ENCODE measurements around the gene NEU4. TPM values are rescaled to one million over a fixed set of nuclear protein-coding genes. Genes with fewer than 3 reads are reported as not detected.
"Not testable (repeated sequence)": the region's sequence is repeated elsewhere in the genome, so short reads cannot be mapped to it uniquely, and the experiment has no call there.

The NEU4 gene
- total and polyA plus RNA-seq, 2 donors from 2014 or later, result 0.76 to 2.8 TPM

GRCh38 chr2:241816431-241817121 is 7.6 kb downstream of the NEU4 start:
- Histone ChIP-seq H3K9me3 (ENCODE audit: control insufficient read depth in 2 of 3, insufficient read depth in 1 of 3, low read length in 3 of 3) (no peaks in the 10 kb centered on the region), H3K36me3 (ENCODE audit: control insufficient read depth in 2 of 3, insufficient read depth in 3 of 3, low read length in 3 of 3) (no peaks in the 10 kb centered on the region), H3K9ac (ENCODE audit: low read length in 3 of 3) (no peak overlapping the region), H3K27me3 (ENCODE audit: control insufficient read depth, insufficient read depth, low read length) (no peaks in the 10 kb centered on the region), H3K4me1 (ENCODE audit: control insufficient read depth in 2 of 3, insufficient read depth in 2 of 3, low read depth in 1 of 3, low read length in 3 of 3) (no peaks in the 10 kb centered on the region), H3K4me3 (ENCODE audit: low read length in 3 of 3) (no peak overlapping the region), H3K27ac (ENCODE audit: low read depth in 2 of 2, low read length in 2 of 2) (no peak overlapping the region)
- FAIRE-seq, result no peak
- peak in 1 of 5 donors; percentile 69 for DNase-seq
- TF ChIP-seq, protein P1, sequence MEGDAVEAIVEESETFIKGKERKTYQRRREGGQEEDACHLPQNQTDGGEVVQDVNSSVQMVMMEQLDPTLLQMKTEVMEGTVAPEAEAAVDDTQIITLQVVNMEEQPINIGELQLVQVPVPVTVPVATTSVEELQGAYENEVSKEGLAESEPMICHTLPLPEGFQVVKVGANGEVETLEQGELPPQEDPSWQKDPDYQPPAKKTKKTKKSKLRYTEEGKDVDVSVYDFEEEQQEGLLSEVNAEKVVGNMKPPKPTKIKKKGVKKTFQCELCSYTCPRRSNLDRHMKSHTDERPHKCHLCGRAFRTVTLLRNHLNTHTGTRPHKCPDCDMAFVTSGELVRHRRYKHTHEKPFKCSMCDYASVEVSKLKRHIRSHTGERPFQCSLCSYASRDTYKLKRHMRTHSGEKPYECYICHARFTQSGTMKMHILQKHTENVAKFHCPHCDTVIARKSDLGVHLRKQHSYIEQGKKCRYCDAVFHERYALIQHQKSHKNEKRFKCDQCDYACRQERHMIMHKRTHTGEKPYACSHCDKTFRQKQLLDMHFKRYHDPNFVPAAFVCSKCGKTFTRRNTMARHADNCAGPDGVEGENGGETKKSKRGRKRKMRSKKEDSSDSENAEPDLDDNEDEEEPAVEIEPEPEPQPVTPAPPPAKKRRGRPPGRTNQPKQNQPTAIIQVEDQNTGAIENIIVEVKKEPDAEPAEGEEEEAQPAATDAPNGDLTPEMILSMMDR (IDR thresholded peaks at IDR 0.05; ENCODE audit: borderline replicate concordance, extremely low read depth, insufficient read depth), result no peak
- intact Hi-C loops (cut with DNase I), result no loop called here

- no peaks in the 10 kb centered on the region for H3K27me3 ChIP-seq (ENCODE audit: control insufficient read depth, insufficient read depth, low read length)
- no peak overlapping the region for H3K27ac ChIP-seq (ENCODE audit: low read depth in 2 of 2, low read length in 2 of 2)
- FAIRE-seq (no peak), DNase-seq (peak in 2 of 5 donors; percentile 52 to 55)
- H3K36me3 ChIP-seq (ENCODE audit: control insufficient read depth in 2 of 3, insufficient read depth in 3 of 3, low read length in 3 of 3), result no peaks in the 10 kb centered on the region
- H3K9me3 ChIP-seq (ENCODE audit: control insufficient read depth in 2 of 3, insufficient read depth in 1 of 3, low read length in 3 of 3), result no peaks in the 10 kb centered on the region
- TF ChIP-seq, protein P1 (IDR thresholded peaks at IDR 0.05; ENCODE audit: borderline replicate concordance, extremely low read depth, insufficient read depth), result no peak
- H3K4me1 ChIP-seq (ENCODE audit: control insufficient read depth in 2 of 3, insufficient read depth in 2 of 3, low read depth in 1 of 3, low read length in 3 of 3), result no peaks in the 10 kb centered on the region
- no peak overlapping the region for H3K4me3 ChIP-seq (ENCODE audit: low read length in 3 of 3)
- H3K9ac ChIP-seq (ENCODE audit: low read length in 3 of 3), result no peak overlapping the region
- intact Hi-C loops (cut with DNase I), result no loop called here
Measured at GRCh38 chr2:241817126-241817820, 8.3 kb downstream of the NEU4 start.

DNA sequence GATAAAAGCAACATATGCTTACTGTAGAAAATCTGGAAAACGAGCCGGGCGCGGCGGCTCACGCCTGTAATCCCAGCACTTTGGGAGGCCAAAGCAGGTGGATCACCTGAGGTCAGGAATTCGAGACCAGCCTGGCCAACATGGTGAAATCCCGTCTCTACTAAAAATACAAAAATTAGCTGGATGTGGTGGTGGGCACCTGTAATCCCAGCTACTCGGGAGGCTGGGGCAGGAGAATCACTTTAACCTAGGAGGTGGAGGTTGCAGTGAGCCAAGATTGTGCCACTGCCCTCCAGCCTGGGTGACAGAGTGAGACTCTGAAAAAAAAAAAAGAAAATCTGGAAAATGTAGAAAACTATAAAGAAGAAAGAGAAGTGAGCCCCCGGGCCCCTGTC is 8.8 kb downstream of the NEU4 start:
- H3K9ac ChIP-seq (ENCODE audit: low read length in 3 of 3); H3K4me3 ChIP-seq (ENCODE audit: low read length in 3 of 3); H3K27ac ChIP-seq (ENCODE audit: low read depth in 2 of 2, low read length in 2 of 2); FAIRE-seq; H3K9me3 ChIP-seq (ENCODE audit: control insufficient read depth in 2 of 3, insufficient read depth in 1 of 3, low read length in 3 of 3); H3K27me3 ChIP-seq (ENCODE audit: control insufficient read depth, insufficient read depth, low read length); H3K36me3 ChIP-seq (ENCODE audit: control insufficient read depth in 2 of 3, insufficient read depth in 3 of 3, low read length in 3 of 3); DNase-seq; H3K4me1 ChIP-seq (ENCODE audit: control insufficient read depth in 2 of 3, insufficient read depth in 2 of 3, low read depth in 1 of 3, low read length in 3 of 3); intact Hi-C loops (cut with DNase I): not testable (repeated sequence)

DNA sequence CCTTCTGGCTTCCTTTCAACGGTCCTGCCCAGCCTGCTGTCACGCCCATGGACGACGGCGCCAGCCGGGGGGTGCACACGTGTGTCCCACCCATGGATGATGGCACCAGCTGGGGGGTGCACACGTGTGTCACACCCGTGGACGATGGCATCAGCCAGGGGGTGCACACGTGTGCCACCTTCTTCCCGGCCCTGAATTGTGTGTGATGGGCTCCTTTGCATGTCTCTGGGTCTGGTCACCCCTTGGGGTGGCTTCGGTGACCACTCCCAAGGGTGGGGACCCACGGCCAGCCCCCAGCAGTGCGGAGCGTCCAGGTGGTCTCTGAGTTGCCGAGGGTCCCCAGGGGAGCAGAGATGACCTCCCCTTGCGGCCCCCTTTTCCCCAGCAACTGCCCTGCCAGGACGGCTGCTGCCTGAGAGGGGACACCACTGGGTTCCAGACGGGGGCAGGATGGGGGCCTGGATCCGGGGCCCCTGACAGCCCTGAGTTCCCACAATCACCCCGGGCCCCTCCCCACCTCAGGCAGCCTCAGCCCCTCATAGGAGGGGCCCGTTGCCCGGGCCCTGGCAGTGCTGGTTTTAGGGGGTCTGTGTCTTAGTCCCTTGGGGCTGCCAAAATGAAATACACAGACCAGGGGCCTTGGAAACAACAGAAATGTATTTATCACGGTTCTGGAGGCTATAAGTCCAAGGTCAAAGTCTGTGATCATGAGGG is 9.4 kb downstream of the NEU4 start:
- Histone ChIP-seq H3K9ac (ENCODE audit: low read length in 3 of 3) (no peak overlapping the region), H3K27me3 (ENCODE audit: control insufficient read depth, insufficient read depth, low read length) (no peaks in the 10 kb centered on the region), H3K4me3 (ENCODE audit: low read length in 3 of 3) (no peak overlapping the region), H3K9me3 (ENCODE audit: control insufficient read depth in 2 of 3, insufficient read depth in 1 of 3, low read length in 3 of 3) (no peaks in the 10 kb centered on the region), H3K4me1 (ENCODE audit: control insufficient read depth in 2 of 3, insufficient read depth in 2 of 3, low read depth in 1 of 3, low read length in 3 of 3) (no peaks in the 10 kb centered on the region), H3K27ac (ENCODE audit: low read depth in 2 of 2, low read length in 2 of 2) (no peak overlapping the region), H3K36me3 (ENCODE audit: control insufficient read depth in 2 of 3, insufficient read depth in 3 of 3, low read length in 3 of 3) (no peaks in the 10 kb centered on the region)
- TF ChIP-seq, protein P1 (IDR thresholded peaks at IDR 0.05; ENCODE audit: borderline replicate concordance, extremely low read depth, insufficient read depth), result no peak
- FAIRE-seq (no peak), DNase-seq (peak in 1 of 5 donors; percentile 57)
- intact Hi-C loops (cut with DNase I), result no loop called here

Measured in kidney (tissue), 14 donors.